GM23338 (cell line): Measurements from ENCODE around the gene EPHA6. TPM values are rescaled to one million over a fixed set of nuclear protein-coding genes. Genes with fewer than 3 reads are reported as not detected.

Experiments used
- ATAC-seq: fragments of 200-7000 bp; cut with Tn5 transposase; 3 replicates; pipeline ENCODE4 v1.9.1; 2020
- DNase-seq: peaks from one replicate; pipeline ENCODE4 v3.0.0-alpha.2; 2015; ENCODE audit warnings: low spot score
- H2AFZ ChIP-seq: fragments of 200-600 bp; sonication (generic); 2 replicates; pipeline ENCODE4 v1.8.0; 2016; ENCODE audit warnings: antibody characterized with exemption, mild to moderate bottlenecking, moderate library complexity
- H3F3A ChIP-seq: fragments of 200-600 bp; sonication (generic); replicated peaks from 2 replicates; pipeline ENCODE4 v1.8.0; 2017; ENCODE audit warnings: antibody characterized with exemption, mixed run types, low read depth
- H3K27ac ChIP-seq: fragments of 200-600 bp; sonication (generic); 2 replicates; pipeline ENCODE4 v1.6.1; 2016; ENCODE audit warnings: low read depth
- H3K27me3 ChIP-seq: fragments of 200-600 bp; sonication (generic); 2 replicates; pipeline ENCODE4 v1.8.0; 2016; ENCODE audit warnings: mild to moderate bottlenecking, mixed run types, moderate library complexity; ENCODE audit not compliant: insufficient read depth
- H3K36me3 ChIP-seq: fragments of 200-600 bp; sonication (generic); 2 replicates; pipeline ENCODE4 v1.8.0; 2016; ENCODE audit warnings: mild to moderate bottlenecking; ENCODE audit not compliant: insufficient read depth
- H3K4me1 ChIP-seq: fragments of 200-600 bp; sonication (generic); 2 replicates; pipeline ENCODE4 v1.8.0; 2016; ENCODE audit warnings: mild to moderate bottlenecking, moderate library complexity; ENCODE audit not compliant: insufficient read depth
- H3K4me2 ChIP-seq: fragments of 200-600 bp; sonication (generic); 2 replicates; pipeline ENCODE4 v1.7.1; 2017; ENCODE audit warnings: mixed run types
- H3K4me3 ChIP-seq: fragments of 200-600 bp; sonication (generic); 2 replicates; pipeline ENCODE4 v1.6.1; 2016; ENCODE audit warnings: mixed run types
- H3K79me2 ChIP-seq: fragments of 200-600 bp; sonication (generic); replicated peaks from 2 replicates; pipeline ENCODE4 v1.8.0; 2017; ENCODE audit warnings: mild to moderate bottlenecking; ENCODE audit not compliant: insufficient read depth
- H3K9me2 ChIP-seq: fragments of 200-600 bp; sonication (generic); 2 replicates; pipeline ENCODE4 v1.8.0; 2017; ENCODE audit not compliant: insufficient read depth
- H4K20me1 ChIP-seq: fragments of 200-600 bp; sonication (generic); replicated peaks from 2 replicates; pipeline ENCODE4 v1.8.0; 2017; ENCODE audit warnings: mild to moderate bottlenecking; ENCODE audit not compliant: insufficient read depth
- H3K27ac Mint-ChIP-seq: 2 replicates; pipeline ENCODE4 v1.8.0; 2020; ENCODE audit warnings: inconsistent platforms, mild to moderate bottlenecking, moderate library complexity, mixed read lengths
- H3K27me3 Mint-ChIP-seq: 3 replicates; pipeline ENCODE4 v1.8.0; 2022; ENCODE audit warnings: low read depth, mild to moderate bottlenecking, moderate library complexity, mixed read lengths, inconsistent platforms; ENCODE audit not compliant: insufficient read depth, poor library complexity
- H3K36me3 Mint-ChIP-seq: 3 replicates; pipeline ENCODE4 v1.8.0; 2021; ENCODE audit warnings: low read depth, mild to moderate bottlenecking, inconsistent platforms, moderate library complexity, mixed read lengths
- H3K4me1 Mint-ChIP-seq: 3 replicates; pipeline ENCODE4 v1.8.0; 2020; ENCODE audit warnings: mild to moderate bottlenecking, inconsistent platforms, mixed read lengths
- H3K4me3 Mint-ChIP-seq: 3 replicates; pipeline ENCODE4 v1.8.0; 2021; ENCODE audit warnings: moderate library complexity, mild to moderate bottlenecking, inconsistent platforms, mixed read lengths
- H3K9me3 Mint-ChIP-seq: 3 replicates; pipeline ENCODE4 v1.8.0; 2020; ENCODE audit warnings: moderate library complexity, mild to moderate bottlenecking, inconsistent platforms, mixed read lengths
- CREB1 ChIP-seq: fragments of 250-450 bp; sonication (Bioruptor Pico); IDR thresholded peaks from 2 replicates; pipeline ENCODE4 v1.5.0; 2020; ENCODE audit warnings: low read depth, mild to moderate bottlenecking, moderate library complexity
- ETS1 ChIP-seq: IDR thresholded peaks from 2 replicates; pipeline ENCODE4 v1.6.1; 2016; ENCODE audit warnings: antibody characterized with exemption
- EZH2phosphoT487 ChIP-seq: fragments of 200-600 bp; sonication (generic); IDR thresholded peaks from one replicate; pipeline ENCODE4 v1.8.1; 2018; ENCODE audit warnings: antibody characterized with exemption; ENCODE audit not compliant: unreplicated experiment
- JUNB ChIP-seq: IDR thresholded peaks from one replicate; pipeline ENCODE4 v1.6.1; 2016; ENCODE audit warnings: antibody characterized with exemption; ENCODE audit not compliant: unreplicated experiment
- NANOG ChIP-seq: IDR thresholded peaks from 2 replicates; pipeline ENCODE4 v1.6.1; 2016; ENCODE audit warnings: antibody characterized with exemption, borderline replicate concordance
- POLR2AphosphoS5 ChIP-seq: IDR thresholded peaks from 2 replicates; pipeline ENCODE4 v1.6.1; 2016; ENCODE audit warnings: antibody characterized with exemption, low read depth
- STAT1 ChIP-seq: IDR thresholded peaks from one replicate; pipeline ENCODE4 v1.6.1; 2016; ENCODE audit warnings: antibody characterized with exemption; ENCODE audit not compliant: unreplicated experiment
- ZNF114 ChIP-seq: fragments of 250-450 bp; sonication (Bioruptor Pico); IDR thresholded peaks from 2 replicates; pipeline ENCODE4 v1.5.0; 2020; ENCODE audit warnings: mild to moderate bottlenecking, moderate library complexity
- ZNF331 ChIP-seq: fragments of 250-450 bp; sonication (Bioruptor Pico); IDR thresholded peaks from 2 replicates; pipeline ENCODE4 v1.5.0; 2020; ENCODE audit warnings: low read depth, mild to moderate bottlenecking, moderate library complexity
- polyA plus RNA-seq: library from polyadenylated mRNA; unstranded; fragments of >200 nt; fragmentation: Nextera tagmentation; extraction: Ambion mirVana; gene quantifications from 2 replicates; pipeline ENCODE4 v1.2.1, GENCODE V29; 2016
- total RNA-seq: library from RNA; depleted of rRNA; stranded (reverse); fragments of >200 nt; shearing (Covaris generic); gene quantifications from 2 replicates; pipeline ENCODE4 v1.2.3, GENCODE V29; 2014
- TF ChIP-seq, protein P1 (sequence below): IDR thresholded peaks from one replicate; pipeline ENCODE4 v1.6.1; 2018; ENCODE audit warnings: antibody characterized with exemption; ENCODE audit not compliant: unreplicated experiment
- TF ChIP-seq, protein P2 (sequence below), 2 experiments: fragments of 200-600 bp in 1 of 2; sonication (generic) in 1 of 2; conservative IDR thresholded peaks; 2 replicates each; pipeline versions ENCODE4 v1.5.1 to v1.6.1; 2016 to 2017; ENCODE audit warnings: antibody characterized with exemption in 2 of 2, low read depth in 2 of 2, mild to moderate bottlenecking in 2 of 2, moderate library complexity in 1 of 2

The EPHA6 gene
- total and polyA plus RNA-seq, 2 experiments from 2014 or later, result 0.37 to 2.6 TPM

DNA sequence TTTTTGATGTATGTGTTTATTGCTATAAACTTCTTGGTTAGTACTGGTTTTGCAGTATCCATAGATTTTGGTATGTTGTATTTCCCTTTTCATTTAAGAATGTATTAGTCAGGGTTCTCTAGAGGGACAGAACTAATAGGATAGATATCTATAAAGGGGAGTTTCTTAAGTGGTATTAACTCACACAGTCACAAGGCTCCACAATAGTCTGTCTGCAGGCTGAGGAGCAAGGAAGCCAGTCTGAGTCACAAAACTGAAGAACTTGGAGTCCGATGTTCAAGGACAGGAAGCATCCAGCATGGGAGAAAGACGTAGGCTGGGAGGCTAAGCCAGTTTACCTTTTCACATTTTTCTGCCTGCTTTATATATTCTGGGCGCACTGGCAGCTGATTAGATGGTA, 958.5 kb downstream of the EPHA6 start:
- Mint-ChIP-seq H3K27ac (no peak overlapping the region), H3K4me1 (no peaks in the 10 kb centered on the region), H3K9me3 (no peaks in the 10 kb centered on the region; the same call in 2 of the 3 replicates), H3K27me3 (no peaks in the 10 kb centered on the region), H3K4me3 (no peak overlapping the region), H3K36me3 (peaks cover 50% of the 10 kb centered on the region)
- Histone ChIP-seq H3K27me3 (no peaks in the 10 kb centered on the region), H3F3A (no peaks in the 10 kb centered on the region), H4K20me1 (no peaks in the 10 kb centered on the region), H3K27ac (no peak overlapping the region), H3K36me3 (0 out of 2 replicates have a peak, but pooled peaks cover 7% of the 10 kb centered on the region), H3K4me2 (no peak overlapping the region), H3K9me2 (no peaks in the 10 kb centered on the region), H3K4me1 (no peaks in the 10 kb centered on the region), H3K4me3 (no peak overlapping the region), H2AFZ (no peak overlapping the region), H3K79me2 (peaks cover 45% of the 10 kb centered on the region)
- TF ChIP-seq EZH2phosphoT487, result no peak
- no peak for TF ChIP-seq POLR2AphosphoS5
- TF ChIP-seq NANOG, result no peak
- no peak for TF ChIP-seq ETS1
- TF ChIP-seq ZNF114 (CRISPR knock-in tag), result no peak
- TF ChIP-seq, protein P1, sequence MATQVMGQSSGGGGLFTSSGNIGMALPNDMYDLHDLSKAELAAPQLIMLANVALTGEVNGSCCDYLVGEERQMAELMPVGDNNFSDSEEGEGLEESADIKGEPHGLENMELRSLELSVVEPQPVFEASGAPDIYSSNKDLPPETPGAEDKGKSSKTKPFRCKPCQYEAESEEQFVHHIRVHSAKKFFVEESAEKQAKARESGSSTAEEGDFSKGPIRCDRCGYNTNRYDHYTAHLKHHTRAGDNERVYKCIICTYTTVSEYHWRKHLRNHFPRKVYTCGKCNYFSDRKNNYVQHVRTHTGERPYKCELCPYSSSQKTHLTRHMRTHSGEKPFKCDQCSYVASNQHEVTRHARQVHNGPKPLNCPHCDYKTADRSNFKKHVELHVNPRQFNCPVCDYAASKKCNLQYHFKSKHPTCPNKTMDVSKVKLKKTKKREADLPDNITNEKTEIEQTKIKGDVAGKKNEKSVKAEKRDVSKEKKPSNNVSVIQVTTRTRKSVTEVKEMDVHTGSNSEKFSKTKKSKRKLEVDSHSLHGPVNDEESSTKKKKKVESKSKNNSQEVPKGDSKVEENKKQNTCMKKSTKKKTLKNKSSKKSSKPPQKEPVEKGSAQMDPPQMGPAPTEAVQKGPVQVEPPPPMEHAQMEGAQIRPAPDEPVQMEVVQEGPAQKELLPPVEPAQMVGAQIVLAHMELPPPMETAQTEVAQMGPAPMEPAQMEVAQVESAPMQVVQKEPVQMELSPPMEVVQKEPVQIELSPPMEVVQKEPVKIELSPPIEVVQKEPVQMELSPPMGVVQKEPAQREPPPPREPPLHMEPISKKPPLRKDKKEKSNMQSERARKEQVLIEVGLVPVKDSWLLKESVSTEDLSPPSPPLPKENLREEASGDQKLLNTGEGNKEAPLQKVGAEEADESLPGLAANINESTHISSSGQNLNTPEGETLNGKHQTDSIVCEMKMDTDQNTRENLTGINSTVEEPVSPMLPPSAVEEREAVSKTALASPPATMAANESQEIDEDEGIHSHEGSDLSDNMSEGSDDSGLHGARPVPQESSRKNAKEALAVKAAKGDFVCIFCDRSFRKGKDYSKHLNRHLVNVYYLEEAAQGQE, result no peak
- TF ChIP-seq CREB1 (CRISPR knock-in tag), result no peak
- no peak for TF ChIP-seq STAT1
- TF ChIP-seq, protein P2, sequence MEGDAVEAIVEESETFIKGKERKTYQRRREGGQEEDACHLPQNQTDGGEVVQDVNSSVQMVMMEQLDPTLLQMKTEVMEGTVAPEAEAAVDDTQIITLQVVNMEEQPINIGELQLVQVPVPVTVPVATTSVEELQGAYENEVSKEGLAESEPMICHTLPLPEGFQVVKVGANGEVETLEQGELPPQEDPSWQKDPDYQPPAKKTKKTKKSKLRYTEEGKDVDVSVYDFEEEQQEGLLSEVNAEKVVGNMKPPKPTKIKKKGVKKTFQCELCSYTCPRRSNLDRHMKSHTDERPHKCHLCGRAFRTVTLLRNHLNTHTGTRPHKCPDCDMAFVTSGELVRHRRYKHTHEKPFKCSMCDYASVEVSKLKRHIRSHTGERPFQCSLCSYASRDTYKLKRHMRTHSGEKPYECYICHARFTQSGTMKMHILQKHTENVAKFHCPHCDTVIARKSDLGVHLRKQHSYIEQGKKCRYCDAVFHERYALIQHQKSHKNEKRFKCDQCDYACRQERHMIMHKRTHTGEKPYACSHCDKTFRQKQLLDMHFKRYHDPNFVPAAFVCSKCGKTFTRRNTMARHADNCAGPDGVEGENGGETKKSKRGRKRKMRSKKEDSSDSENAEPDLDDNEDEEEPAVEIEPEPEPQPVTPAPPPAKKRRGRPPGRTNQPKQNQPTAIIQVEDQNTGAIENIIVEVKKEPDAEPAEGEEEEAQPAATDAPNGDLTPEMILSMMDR (conservative IDR thresholded peaks at IDR 0.05; ENCODE audit: low read depth in 2 of 2), result no peak
- DNase-seq, result no peak
- ATAC-seq, result no peak

DNA sequence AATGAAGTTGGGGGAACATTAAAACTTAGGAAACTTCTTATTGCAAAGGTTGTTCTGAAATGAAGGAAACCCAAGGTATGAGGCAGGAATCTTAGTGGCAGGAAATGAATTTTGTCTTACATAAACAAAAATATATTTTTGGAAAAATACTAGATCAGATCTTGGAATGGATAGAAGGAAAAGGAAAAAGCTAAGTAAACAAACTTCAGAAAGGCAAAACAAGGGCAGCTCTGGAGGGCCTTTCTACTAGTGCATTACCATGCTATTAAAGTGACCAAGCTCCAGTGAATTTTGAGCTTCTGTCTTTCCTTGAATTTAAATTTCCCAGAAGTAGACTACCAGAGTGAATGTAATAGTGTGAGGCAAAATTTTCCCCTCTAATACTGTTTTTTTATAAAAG, 963.8 kb downstream of the EPHA6 start:
- DNase-seq (no peak), ATAC-seq (no peak)
- Mint-ChIP-seq H3K27ac (peak overlapping the region; percentile 53; the same call in 1 of the 2 replicates), H3K36me3 (peaks cover 11% of the 10 kb centered on the region; the same call in 2 of the 3 replicates), H3K4me1 (no peaks in the 10 kb centered on the region), H3K27me3 (no peaks in the 10 kb centered on the region), H3K4me3 (no peak overlapping the region), H3K9me3 (no peaks in the 10 kb centered on the region)
- no peak overlapping the region for H3K4me2 ChIP-seq
- no peaks in the 10 kb centered on the region for H3K36me3 ChIP-seq
- no peak overlapping the region for H3K27ac ChIP-seq
- no peaks in the 10 kb centered on the region for H3F3A ChIP-seq
- H3K4me1 ChIP-seq, result no peaks in the 10 kb centered on the region
- H2AFZ ChIP-seq, result no peak overlapping the region
- H3K27me3 ChIP-seq, result no peaks in the 10 kb centered on the region
- no peak overlapping the region for H3K4me3 ChIP-seq
- no peaks in the 10 kb centered on the region for H3K9me2 ChIP-seq
- no peaks in the 10 kb centered on the region for H4K20me1 ChIP-seq
- H3K79me2 ChIP-seq, result peaks cover 8% of the 10 kb centered on the region; the same call in 1 of the 2 replicates
- TF ChIP-seq NANOG, result no peak
- no peak for TF ChIP-seq STAT1
- no peak for TF ChIP-seq EZH2phosphoT487
- TF ChIP-seq CREB1 (CRISPR knock-in tag), result no peak
- TF ChIP-seq, protein P2 (conservative IDR thresholded peaks at IDR 0.05; ENCODE audit: low read depth in 2 of 2), result no peak
- TF ChIP-seq, protein P1, result no peak
- TF ChIP-seq POLR2AphosphoS5, result no peak
- no peak for TF ChIP-seq JUNB
- no peak for TF ChIP-seq ZNF114 (CRISPR knock-in tag)
- TF ChIP-seq ZNF331 (CRISPR knock-in tag), result no peak
